Body of pancreas (tissue), 4 donors: ENCODE measurements around the gene RPS6KA2. TPM values are rescaled to one million over a fixed set of nuclear protein-coding genes. Genes with fewer than 3 reads are reported as not detected.
"Not testable (repeated sequence)": the region's sequence is repeated elsewhere in the genome, so short reads cannot be mapped to it uniquely, and the experiment has no call there.

ENCODE experiments used
- ATAC-seq: fragments of 150-250 bp; one replicate; pipeline ENCODE4 v1.9.1; 2016
- DNase-seq, 4 donors: peaks; one replicate each; pipeline ENCODE4 v3.0.0-alpha.2; 2019
- H3K27ac ChIP-seq, 4 donors: fragments of 200-600 bp; sonication (generic); 1 replicate in 3 of 4; 2 replicates in 1 of 4; pipeline versions ENCODE4 v1.5.1 to v1.6.1; 2016 to 2019; ENCODE audit warnings: mild to moderate bottlenecking in 1 of 4, mixed read lengths in 1 of 4, moderate library complexity in 1 of 4
- H3K27me3 ChIP-seq, 2 donors: fragments of 200-600 bp; sonication (generic); one replicate each; pipeline ENCODE4 v1.6.0; 2016; ENCODE audit warnings: mild to moderate bottlenecking in 1 of 2
- H3K36me3 ChIP-seq, 2 donors: fragments of 200-600 bp; sonication (generic); replicated peaks in 1 of 2; 2 replicates each; pipeline ENCODE4 v1.5.1; 2016; ENCODE audit warnings: low read depth in 2 of 2; ENCODE audit not compliant: insufficient read depth in 1 of 2
- H3K4me1 ChIP-seq: fragments of 200-600 bp; sonication (generic); one replicate; pipeline ENCODE4 v1.6.0; 2016
- H3K4me3 ChIP-seq, 2 donors: fragments of 200-600 bp; sonication (generic); 1 replicate in 1 of 2; 2 replicates in 1 of 2; pipeline ENCODE4 v1.5.1; 2016 to 2019
- H3K9me3 ChIP-seq, 3 donors: fragments of 200-600 bp; sonication (generic); 1 replicate in 2 of 3; 2 replicates in 1 of 3; pipeline ENCODE4 v1.5.1; 2016
- CTCF ChIP-seq, 7 experiments: fragments of 450-650 bp in 4 of 7; fragments of 200-600 bp in 3 of 7; sonication (generic) in 3 of 7; IDR thresholded peaks; one replicate each; pipeline ENCODE4 v1.5.1; 2016 to 2019; ENCODE audit warnings: antibody characterized with exemption in 7 of 7
- POLR2A ChIP-seq, 3 donors: fragments of 450-650 bp; IDR thresholded peaks; one replicate each; pipeline ENCODE4 v1.6.1; 2016; ENCODE audit warnings: antibody characterized with exemption in 3 of 3, mild to moderate bottlenecking in 2 of 3
- WGBS, 2 donors: methylation state at CpG; one replicate each; pipeline ENCODE4 v1.1.5; 2017; 5-methylcytosine and 5-hydroxymethylcytosine counted together
- intact Hi-C: fragments of 100-400 bp; cut with DNase I; formaldehyde crosslinking; loops from one replicate; pipeline ENCODE4 v1.15.1; 2023
- total RNA-seq, 2 donors: library from RNA; depleted of rRNA; stranded (reverse); fragments of >200 nt; gene quantifications; one replicate each; pipeline ENCODE4 v1.1.0, GENCODE V29; 2016

RPS6KA2 gene
- total RNA-seq, 2 donors from 2014 or later, result 24.4 to 53.7 TPM

- H3K36me3 ChIP-seq, result no peaks in the 10 kb centered on the region
- ATAC-seq, result no peak
- no peak overlapping the region for H3K27ac ChIP-seq
- H3K27me3 ChIP-seq, result no peaks in the 10 kb centered on the region
- no peak for DNase-seq
- no peak overlapping the region for H3K4me3 ChIP-seq
- TF ChIP-seq CTCF (IDR thresholded peaks at IDR 0.05), result no peak
- no peak for TF ChIP-seq POLR2A (IDR thresholded peaks at IDR 0.05)
- H3K9me3 ChIP-seq, result no peaks in the 10 kb centered on the region
- no peaks in the 10 kb centered on the region for H3K4me1 ChIP-seq
- intact Hi-C loops, result no loop called here
- WGBS, 2 donors, result 74 to 79% methylated on average over 16 to 20 of the region's 20 CpGs
These were observed 8.2 kb upstream of the RPS6KA2 start for GRCh38 chr6:166635013-166635970.

GRCh38 chr6:166634581-166634980 is 7.5 kb upstream of the RPS6KA2 start:
- not testable (repeated sequence) for DNase-seq

GRCh38 chr6:166633732-166634535 is 6.9 kb upstream of the RPS6KA2 start:
- Histone ChIP-seq H3K27ac (no peak overlapping the region), H3K36me3 (no peaks in the 10 kb centered on the region), H3K27me3 (no peaks in the 10 kb centered on the region), H3K4me3 (no peak overlapping the region), H3K9me3 (no peaks in the 10 kb centered on the region), H3K4me1 (peaks cover 1% of the 10 kb centered on the region)
- TF ChIP-seq CTCF (IDR thresholded peaks at IDR 0.05), result no peak
- no peak for TF ChIP-seq POLR2A (IDR thresholded peaks at IDR 0.05)
- DNase-seq, result peak in 1 of 4 donors; percentile 43
- peak; percentile 34 for ATAC-seq
- 64 to 72% methylated on average over 26 of the region's 26 CpGs for WGBS, 2 donors
- intact Hi-C loops, result no loop called here

More at GRCh38 chr6:166634581-166634980, 7.5 kb upstream of the RPS6KA2 start:
- H3K4me1 ChIP-seq, intact Hi-C loops, H3K4me3 ChIP-seq, H3K9me3 ChIP-seq, H3K27me3 ChIP-seq, H3K27ac ChIP-seq, H3K36me3 ChIP-seq, ATAC-seq: not testable (repeated sequence)
- 81 to 91% methylated on average over 4 of the region's 4 CpGs for WGBS, 2 donors

GRCh38 chr6:166632731-166633130 is 5.7 kb upstream of the RPS6KA2 start:
- DNase-seq (no peak), ATAC-seq (no peak)
- intact Hi-C loops, result no loop called here
- 87 to 89% methylated on average over 10 to 11 of the region's 11 CpGs for WGBS, 2 donors
- H3K36me3 ChIP-seq, result no peaks in the 10 kb centered on the region
- peaks cover 9% of the 10 kb centered on the region for H3K4me1 ChIP-seq
- H3K4me3 ChIP-seq, result no peak overlapping the region
- H3K9me3 ChIP-seq, result no peaks in the 10 kb centered on the region
- TF ChIP-seq POLR2A (IDR thresholded peaks at IDR 0.05) (no peak), CTCF (IDR thresholded peaks at IDR 0.05) (no peak)
- H3K27ac ChIP-seq, result no peak overlapping the region
- no peaks in the 10 kb centered on the region for H3K27me3 ChIP-seq

- no peaks in the 10 kb centered on the region for H3K36me3 ChIP-seq
These were observed 3.4 kb upstream of the RPS6KA2 start for GRCh38 chr6:166630462-166630861.

More at GRCh38 chr6:166630462-166630861, 3.4 kb upstream of the RPS6KA2 start:
- intact Hi-C loops, result no loop called here
- Histone ChIP-seq H3K9me3 (no peaks in the 10 kb centered on the region), H3K27ac (no peak overlapping the region), H3K4me1 (peaks cover 17% of the 10 kb centered on the region), H3K27me3 (no peaks in the 10 kb centered on the region), H3K4me3 (no peak overlapping the region)
- ATAC-seq (no peak), DNase-seq (no peak)
- TF ChIP-seq CTCF (IDR thresholded peaks at IDR 0.05) (no peak), POLR2A (IDR thresholded peaks at IDR 0.05) (no peak)
- WGBS, 2 donors, result 69 to 84% methylated on average over 5 to 6 of the region's 6 CpGs
